WTC11 (cell line): Measurements from ENCODE around the gene SCUBE3. TPM values are rescaled to one million over a fixed set of nuclear protein-coding genes. Genes with fewer than 3 reads are reported as not detected.

Experiments
- ATAC-seq: fragments of 200-7000 bp; cut with Tn5 transposase; 2 replicates; pipeline ENCODE4 v1.10.0; 2021; ENCODE audit warnings: mild to moderate bottlenecking, moderate library complexity
- CTCF ChIA-PET: fragments of 300-600 bp; sonication (Branson Sonifier 250); formaldehyde crosslinking; loops from one replicate; lab custom pipeline; 2021; ENCODE audit warnings: antibody characterized with exemption; lab: Charles Lee
- POLR2A ChIA-PET: fragments of 350-600 bp; sonication (Branson Sonifier 250); formaldehyde crosslinking; loops from one replicate; lab custom pipeline; 2021; ENCODE audit warnings: antibody characterized with exemption; lab: Charles Lee
- DNase-seq: peaks from one replicate; pipeline ENCODE4 v3.0.0; 2021; ENCODE audit warnings: low spot score
- H3K27ac Mint-ChIP-seq: 2 replicates; pipeline ENCODE4 v1.8.0; 2021; ENCODE audit warnings: mixed read lengths
- H3K27me3 Mint-ChIP-seq: 2 replicates; pipeline ENCODE4 v1.8.0; 2021; ENCODE audit warnings: low read depth, mild to moderate bottlenecking, moderate library complexity, mixed read lengths
- H3K36me3 Mint-ChIP-seq: 2 replicates; pipeline ENCODE4 v1.8.0; 2021; ENCODE audit warnings: mixed read lengths
- H3K4me1 Mint-ChIP-seq: 2 replicates; pipeline ENCODE4 v1.8.0; 2022; ENCODE audit warnings: mixed read lengths
- H3K4me3 Mint-ChIP-seq: 2 replicates; pipeline ENCODE4 v1.8.0; 2021; ENCODE audit warnings: mild to moderate bottlenecking, moderate library complexity, mixed read lengths
- H3K9me3 Mint-ChIP-seq: 2 replicates; pipeline ENCODE4 v1.8.0; 2021; ENCODE audit warnings: mixed read lengths
- AFF4 ChIP-seq: sonication (generic); formaldehyde crosslinking; IDR thresholded peaks from 2 replicates; pipeline ENCODE4 v1.8.1; 2023; ENCODE audit warnings: mild to moderate bottlenecking, missing genetic modification reagents, borderline replicate concordance
- AR ChIP-seq: fragments of 250-450 bp; sonication (Bioruptor Pico); IDR thresholded peaks from 2 replicates; pipeline ENCODE4 v1.9.0; 2021; ENCODE audit warnings: mild to moderate bottlenecking
- CDX4 ChIP-seq: fragments of 250-450 bp; sonication (Bioruptor Pico); IDR thresholded peaks from 2 replicates; pipeline ENCODE4 v1.9.0; 2021; ENCODE audit warnings: moderate library complexity, mild to moderate bottlenecking, inconsistent platforms, borderline replicate concordance
- E2F5 ChIP-seq: sonication (generic); formaldehyde crosslinking; IDR thresholded peaks from 2 replicates; pipeline ENCODE4 v1.8.1; 2022; ENCODE audit warnings: mild to moderate bottlenecking, moderate library complexity, missing genetic modification reagents
- EMX1 ChIP-seq: fragments of 250-450 bp; sonication (Bioruptor Pico); IDR thresholded peaks from 2 replicates; pipeline ENCODE4 v1.8.0; 2021; ENCODE audit warnings: mild to moderate bottlenecking
- ERG ChIP-seq: fragments of 250-450 bp; sonication (Bioruptor Pico); IDR thresholded peaks from 2 replicates; pipeline ENCODE4 v1.8.0; 2021; ENCODE audit warnings: mild to moderate bottlenecking
- ESRRA ChIP-seq: sonication (generic); formaldehyde crosslinking; IDR thresholded peaks from 2 replicates; pipeline ENCODE4 v1.8.1; 2022; ENCODE audit warnings: mild to moderate bottlenecking, missing genetic modification reagents, borderline replicate concordance
- FOXJ3 ChIP-seq: sonication (generic); formaldehyde crosslinking; IDR thresholded peaks from 2 replicates; pipeline ENCODE4 v1.9.0; 2021; ENCODE audit warnings: missing genetic modification reagents, mild to moderate bottlenecking, borderline replicate concordance
- GRHL2 ChIP-seq: fragments of 250-450 bp; sonication (Bioruptor Pico); IDR thresholded peaks from 2 replicates; pipeline ENCODE4 v1.8.0; 2022; ENCODE audit warnings: mild to moderate bottlenecking, moderate library complexity; ENCODE audit not compliant: insufficient replicate concordance, severe bottlenecking
- GTF2I ChIP-seq: fragments of 250-450 bp; sonication (Bioruptor Pico); conservative IDR thresholded peaks from 2 replicates; pipeline ENCODE4 v1.4.0; 2021; ENCODE audit warnings: mild to moderate bottlenecking
- MXD4 ChIP-seq: fragments of 250-450 bp; sonication (Bioruptor Pico); IDR thresholded peaks from 2 replicates; pipeline ENCODE4 v1.8.0; 2021; ENCODE audit warnings: mild to moderate bottlenecking, moderate library complexity, borderline replicate concordance
- NFATC4 ChIP-seq: fragments of 250-450 bp; sonication (Bioruptor Pico); IDR thresholded peaks from 2 replicates; pipeline ENCODE4 v1.9.0; 2021; ENCODE audit warnings: mild to moderate bottlenecking
- NFE2L1 ChIP-seq: sonication (generic); formaldehyde crosslinking; IDR thresholded peaks from 2 replicates; pipeline ENCODE4 v1.8.1; 2023; ENCODE audit warnings: missing genetic modification reagents
- NFYB ChIP-seq: sonication (generic); formaldehyde crosslinking; conservative IDR thresholded peaks from 2 replicates; pipeline ENCODE4 v1.8.0; 2022; ENCODE audit warnings: low read depth, missing genetic modification reagents
- PREB ChIP-seq: sonication (generic); formaldehyde crosslinking; IDR thresholded peaks from 2 replicates; pipeline ENCODE4 v1.8.1; 2022; ENCODE audit warnings: mild to moderate bottlenecking, missing genetic modification reagents, moderate library complexity, borderline replicate concordance
- PRRX2 ChIP-seq: fragments of 250-450 bp; sonication (Bioruptor Pico); IDR thresholded peaks from 2 replicates; pipeline ENCODE4 v1.8.0; 2021; ENCODE audit warnings: mild to moderate bottlenecking
- SMAD4 ChIP-seq: sonication (generic); formaldehyde crosslinking; IDR thresholded peaks from 2 replicates; pipeline ENCODE4 v1.8.0; 2022; ENCODE audit warnings: mild to moderate bottlenecking, missing genetic modification reagents
- SP1 ChIP-seq: sonication (generic); formaldehyde crosslinking; conservative IDR thresholded peaks from 2 replicates; pipeline ENCODE4 v1.8.1; 2022; ENCODE audit warnings: missing genetic modification reagents
- TCF7 ChIP-seq: sonication (generic); formaldehyde crosslinking; IDR thresholded peaks from 2 replicates; pipeline ENCODE4 v1.8.0; 2022; ENCODE audit warnings: mild to moderate bottlenecking, low read depth, missing genetic modification reagents, moderate library complexity
- TEAD4 ChIP-seq: sonication (generic); formaldehyde crosslinking; IDR thresholded peaks from 2 replicates; pipeline ENCODE4 v1.8.0; 2022; ENCODE audit warnings: mild to moderate bottlenecking, missing genetic modification reagents
- USF2 ChIP-seq: sonication (generic); formaldehyde crosslinking; IDR thresholded peaks from 2 replicates; pipeline ENCODE4 v1.8.1; 2023; ENCODE audit warnings: mild to moderate bottlenecking, missing genetic modification reagents, moderate library complexity
- ZBTB21 ChIP-seq: sonication (generic); formaldehyde crosslinking; IDR thresholded peaks from 2 replicates; pipeline ENCODE4 v1.8.1; 2023; ENCODE audit warnings: mild to moderate bottlenecking, missing genetic modification reagents, borderline replicate concordance
- ZNF263 ChIP-seq: sonication (generic); formaldehyde crosslinking; IDR thresholded peaks from 2 replicates; pipeline ENCODE4 v1.8.1; 2022; ENCODE audit warnings: low read depth, mild to moderate bottlenecking, moderate library complexity, missing genetic modification reagents
- ZNF423 ChIP-seq: fragments of 250-450 bp; sonication (Bioruptor Pico); IDR thresholded peaks from 2 replicates; pipeline ENCODE4 v2.1.2; 2022; ENCODE audit warnings: mild to moderate bottlenecking, moderate library complexity
- total RNA-seq: library from RNA; stranded (reverse); gene quantifications from 3 replicates; pipeline ENCODE4 v1.2.3, GENCODE V29; 2021

The SCUBE3 gene
- total RNA-seq, 1 experiment from 2014 or later, result 2.1 TPM

- H3K36me3 Mint-ChIP-seq, result no peaks in the 10 kb centered on the region
- CTCF ChIA-PET, result interaction anchor here (0.8 to 5.1 kb wide), 4 partner anchors 12 to 229 kb away, joined by 3 to 54 read pairs (median 18); no protein-coding TSS in a partner anchor
- DNase-seq (no peak), ATAC-seq (no peak)
- H3K27ac Mint-ChIP-seq, result no peak overlapping the region
- H3K4me3 Mint-ChIP-seq, result no peak overlapping the region
- POLR2A ChIA-PET, result no interaction called here
- no peaks in the 10 kb centered on the region for H3K9me3 Mint-ChIP-seq
- H3K4me1 Mint-ChIP-seq, result peaks cover 46% of the 10 kb centered on the region
- peaks cover 79% of the 10 kb centered on the region for H3K27me3 Mint-ChIP-seq
- no peak for TF ChIP-seq CDX4 (CRISPR knock-in tag)
- no peak for TF ChIP-seq ERG
- TF ChIP-seq FOXJ3, result no peak
- TF ChIP-seq SMAD4, result no peak
- no peak for TF ChIP-seq TEAD4 (CRISPR knock-in tag)
- no peak for TF ChIP-seq AR (CRISPR knock-in tag)
- no peak for TF ChIP-seq ZNF423
- TF ChIP-seq MXD4, result no peak
- TF ChIP-seq EMX1 (CRISPR knock-in tag), result no peak
- TF ChIP-seq NFATC4 (CRISPR knock-in tag), result no peak
- TF ChIP-seq GRHL2 (CRISPR knock-in tag), result no peak
- no peak for TF ChIP-seq NFYB (CRISPR knock-in tag)
- no peak for TF ChIP-seq ZNF263 (CRISPR knock-in tag)
- no peak for TF ChIP-seq AFF4 (CRISPR knock-in tag)
Observed at GRCh38 chr6:35216412-35216732, 2.6 kb downstream of the SCUBE3 start.

GRCh38 chr6:35216851-35217811, 3.4 kb downstream of the SCUBE3 start:
- peaks cover 79% of the 10 kb centered on the region for H3K27me3 Mint-ChIP-seq
- no peak for ATAC-seq
- H3K4me1 Mint-ChIP-seq, result peaks cover 46% of the 10 kb centered on the region
- no peak overlapping the region; the same call in 1 of the 2 replicates for H3K4me3 Mint-ChIP-seq
- ChIA-PET CTCF (interaction anchor here (1.0 to 5.1 kb wide), 4 partner anchors 12 to 232 kb away, joined by 3 to 54 read pairs (median 8); no protein-coding TSS in a partner anchor), POLR2A (no interaction called here)
- no peak for DNase-seq
- H3K36me3 Mint-ChIP-seq, result no peaks in the 10 kb centered on the region
- H3K9me3 Mint-ChIP-seq, result no peaks in the 10 kb centered on the region
- no peak overlapping the region for H3K27ac Mint-ChIP-seq
- TF ChIP-seq PRRX2 (no peak), E2F5 (CRISPR knock-in tag) (no peak), EMX1 (CRISPR knock-in tag) (no peak), TCF7 (CRISPR knock-in tag) (no peak), MXD4 (no peak), USF2 (CRISPR knock-in tag) (no peak), SP1 (CRISPR knock-in tag) (no peak), PREB (CRISPR knock-in tag) (no peak), GTF2I (CRISPR knock-in tag) (no peak), ESRRA (no peak), NFE2L1 (no peak), ZBTB21 (CRISPR knock-in tag) (no peak)
